ENCODE results near the gene ANKRD52.
"Not testable (repeated sequence)": the region's sequence is repeated elsewhere in the genome, so short reads cannot be mapped to it uniquely, and the experiment has no call there.

DNA sequence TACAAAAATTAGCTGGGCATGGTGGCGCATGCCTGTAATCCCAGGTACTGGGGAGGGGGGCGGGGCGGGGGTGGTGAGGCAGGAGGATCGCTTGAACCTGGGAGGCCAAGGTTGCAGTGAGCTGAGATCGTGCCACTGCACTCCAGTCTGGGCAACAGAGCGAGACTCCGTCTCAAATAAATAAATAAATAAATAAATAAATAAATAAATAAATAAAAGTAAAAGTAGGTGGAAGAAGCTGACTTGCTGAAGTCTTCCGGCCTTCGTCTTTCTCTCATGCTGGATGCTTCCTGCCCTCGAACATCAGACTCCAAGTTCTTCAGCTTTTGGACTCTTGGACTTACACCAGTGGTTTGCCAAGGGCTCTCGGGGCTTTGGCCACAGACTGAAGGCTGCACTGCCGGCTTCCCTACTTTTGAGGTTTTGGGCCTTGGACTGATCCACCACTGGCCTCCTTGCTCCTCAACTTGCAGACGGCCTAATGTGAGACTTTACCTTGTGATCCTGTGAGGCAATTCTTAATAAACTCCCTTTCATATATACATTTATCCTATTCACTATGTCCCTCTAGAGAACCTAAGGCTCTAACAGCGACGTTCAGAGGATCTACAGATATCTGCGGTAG, 8.0 kb upstream of the ANKRD52 start:
- TF ChIP-seq, protein P1, sequence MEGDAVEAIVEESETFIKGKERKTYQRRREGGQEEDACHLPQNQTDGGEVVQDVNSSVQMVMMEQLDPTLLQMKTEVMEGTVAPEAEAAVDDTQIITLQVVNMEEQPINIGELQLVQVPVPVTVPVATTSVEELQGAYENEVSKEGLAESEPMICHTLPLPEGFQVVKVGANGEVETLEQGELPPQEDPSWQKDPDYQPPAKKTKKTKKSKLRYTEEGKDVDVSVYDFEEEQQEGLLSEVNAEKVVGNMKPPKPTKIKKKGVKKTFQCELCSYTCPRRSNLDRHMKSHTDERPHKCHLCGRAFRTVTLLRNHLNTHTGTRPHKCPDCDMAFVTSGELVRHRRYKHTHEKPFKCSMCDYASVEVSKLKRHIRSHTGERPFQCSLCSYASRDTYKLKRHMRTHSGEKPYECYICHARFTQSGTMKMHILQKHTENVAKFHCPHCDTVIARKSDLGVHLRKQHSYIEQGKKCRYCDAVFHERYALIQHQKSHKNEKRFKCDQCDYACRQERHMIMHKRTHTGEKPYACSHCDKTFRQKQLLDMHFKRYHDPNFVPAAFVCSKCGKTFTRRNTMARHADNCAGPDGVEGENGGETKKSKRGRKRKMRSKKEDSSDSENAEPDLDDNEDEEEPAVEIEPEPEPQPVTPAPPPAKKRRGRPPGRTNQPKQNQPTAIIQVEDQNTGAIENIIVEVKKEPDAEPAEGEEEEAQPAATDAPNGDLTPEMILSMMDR (IDR thresholded peaks at IDR 0.05) = not testable (repeated sequence)
- TF ChIP-seq ZFX (IDR thresholded peaks at IDR 0.05; ENCODE audit: borderline replicate concordance) = not testable (repeated sequence)

All from 22Rv1 (cell line).